Panc1 (cell line): Measurements from ENCODE around the gene PPP1R18.

Source experiments
- POLR2AphosphoS5 ChIP-seq: IDR thresholded peaks from 2 replicates; pipeline ENCODE4 v1.6.1; 2012; ENCODE audit warnings: mild to moderate bottlenecking, low read depth, low read length, moderate library complexity
- TCF7L2 ChIP-seq: IDR thresholded peaks from 2 replicates; pipeline ENCODE4 v1.6.1; 2011; ENCODE audit warnings: mild to moderate bottlenecking, low read depth, low read length, inconsistent platforms
- TF ChIP-seq, protein P1 (sequence below): fragments of 450-650 bp; IDR thresholded peaks from 2 replicates; pipeline ENCODE4 v1.5.1; 2017; ENCODE audit warnings: mild to moderate bottlenecking
- TF ChIP-seq, protein P2 (sequence below), 2 experiments: IDR thresholded peaks; 2 replicates each; pipeline ENCODE4 v1.6.1; 2011 to 2012; ENCODE audit warnings: low read depth in 2 of 2, control low read depth in 1 of 2, low read length in 1 of 2, mild to moderate bottlenecking in 1 of 2, moderate library complexity in 1 of 2; ENCODE audit not compliant: insufficient read depth in 1 of 2

DNA sequence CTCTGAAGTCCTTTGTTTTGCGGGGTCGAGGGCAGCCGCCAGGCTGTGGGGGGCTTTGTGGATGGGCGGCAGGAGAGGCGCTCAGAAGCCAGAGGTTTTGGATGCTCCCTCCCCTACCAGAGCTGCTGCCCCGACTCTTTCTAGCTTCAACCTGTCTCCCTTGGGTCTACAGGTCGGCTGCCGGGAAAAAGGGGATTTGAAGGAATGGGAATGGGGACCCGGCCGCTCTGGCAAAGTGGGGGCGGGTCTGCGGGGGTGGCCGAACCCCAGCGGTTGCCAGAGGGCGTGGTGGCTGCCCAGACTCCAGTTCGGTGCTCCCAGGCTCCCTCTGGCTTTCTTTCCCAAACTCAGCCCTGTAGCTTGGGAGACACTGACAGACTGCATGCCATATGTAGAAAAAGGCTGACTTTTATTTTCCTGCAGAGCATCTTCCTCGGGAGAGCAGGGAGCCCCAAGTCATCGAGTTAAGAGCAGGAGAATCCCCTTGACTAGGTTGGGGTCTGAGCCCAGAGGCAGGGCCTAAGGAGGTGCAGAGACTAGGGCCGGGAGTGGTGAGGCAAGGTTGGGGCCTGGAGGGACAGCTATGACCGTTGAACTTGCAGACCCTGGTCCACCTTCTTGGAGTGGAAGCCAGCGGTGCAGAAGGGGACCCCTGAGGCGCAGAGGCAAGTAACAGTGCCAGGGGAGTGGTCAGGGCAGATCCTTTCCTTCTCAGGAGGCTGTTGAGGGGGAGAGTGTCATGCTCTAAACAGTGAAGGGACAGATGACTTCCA is 1.4 kb upstream of the PPP1R18 start:
- TF ChIP-seq, protein P1, sequence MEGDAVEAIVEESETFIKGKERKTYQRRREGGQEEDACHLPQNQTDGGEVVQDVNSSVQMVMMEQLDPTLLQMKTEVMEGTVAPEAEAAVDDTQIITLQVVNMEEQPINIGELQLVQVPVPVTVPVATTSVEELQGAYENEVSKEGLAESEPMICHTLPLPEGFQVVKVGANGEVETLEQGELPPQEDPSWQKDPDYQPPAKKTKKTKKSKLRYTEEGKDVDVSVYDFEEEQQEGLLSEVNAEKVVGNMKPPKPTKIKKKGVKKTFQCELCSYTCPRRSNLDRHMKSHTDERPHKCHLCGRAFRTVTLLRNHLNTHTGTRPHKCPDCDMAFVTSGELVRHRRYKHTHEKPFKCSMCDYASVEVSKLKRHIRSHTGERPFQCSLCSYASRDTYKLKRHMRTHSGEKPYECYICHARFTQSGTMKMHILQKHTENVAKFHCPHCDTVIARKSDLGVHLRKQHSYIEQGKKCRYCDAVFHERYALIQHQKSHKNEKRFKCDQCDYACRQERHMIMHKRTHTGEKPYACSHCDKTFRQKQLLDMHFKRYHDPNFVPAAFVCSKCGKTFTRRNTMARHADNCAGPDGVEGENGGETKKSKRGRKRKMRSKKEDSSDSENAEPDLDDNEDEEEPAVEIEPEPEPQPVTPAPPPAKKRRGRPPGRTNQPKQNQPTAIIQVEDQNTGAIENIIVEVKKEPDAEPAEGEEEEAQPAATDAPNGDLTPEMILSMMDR, result no peak
- no peak for TF ChIP-seq TCF7L2
- no peak for TF ChIP-seq POLR2AphosphoS5
- TF ChIP-seq, protein P2, sequence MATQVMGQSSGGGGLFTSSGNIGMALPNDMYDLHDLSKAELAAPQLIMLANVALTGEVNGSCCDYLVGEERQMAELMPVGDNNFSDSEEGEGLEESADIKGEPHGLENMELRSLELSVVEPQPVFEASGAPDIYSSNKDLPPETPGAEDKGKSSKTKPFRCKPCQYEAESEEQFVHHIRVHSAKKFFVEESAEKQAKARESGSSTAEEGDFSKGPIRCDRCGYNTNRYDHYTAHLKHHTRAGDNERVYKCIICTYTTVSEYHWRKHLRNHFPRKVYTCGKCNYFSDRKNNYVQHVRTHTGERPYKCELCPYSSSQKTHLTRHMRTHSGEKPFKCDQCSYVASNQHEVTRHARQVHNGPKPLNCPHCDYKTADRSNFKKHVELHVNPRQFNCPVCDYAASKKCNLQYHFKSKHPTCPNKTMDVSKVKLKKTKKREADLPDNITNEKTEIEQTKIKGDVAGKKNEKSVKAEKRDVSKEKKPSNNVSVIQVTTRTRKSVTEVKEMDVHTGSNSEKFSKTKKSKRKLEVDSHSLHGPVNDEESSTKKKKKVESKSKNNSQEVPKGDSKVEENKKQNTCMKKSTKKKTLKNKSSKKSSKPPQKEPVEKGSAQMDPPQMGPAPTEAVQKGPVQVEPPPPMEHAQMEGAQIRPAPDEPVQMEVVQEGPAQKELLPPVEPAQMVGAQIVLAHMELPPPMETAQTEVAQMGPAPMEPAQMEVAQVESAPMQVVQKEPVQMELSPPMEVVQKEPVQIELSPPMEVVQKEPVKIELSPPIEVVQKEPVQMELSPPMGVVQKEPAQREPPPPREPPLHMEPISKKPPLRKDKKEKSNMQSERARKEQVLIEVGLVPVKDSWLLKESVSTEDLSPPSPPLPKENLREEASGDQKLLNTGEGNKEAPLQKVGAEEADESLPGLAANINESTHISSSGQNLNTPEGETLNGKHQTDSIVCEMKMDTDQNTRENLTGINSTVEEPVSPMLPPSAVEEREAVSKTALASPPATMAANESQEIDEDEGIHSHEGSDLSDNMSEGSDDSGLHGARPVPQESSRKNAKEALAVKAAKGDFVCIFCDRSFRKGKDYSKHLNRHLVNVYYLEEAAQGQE (IDR thresholded peaks at IDR 0.05; ENCODE audit: insufficient read depth in 1 of 2, low read depth in 2 of 2, low read length in 1 of 2), result no peak
